Embryonic facial prominence (tissue), 1 donor: ENCODE data around the gene ORM1.

Experiments used
- DNase-seq: peaks from one replicate; pipeline ENCODE4 v3.0.0-alpha.2; 2016; ENCODE audit errors: extremely low spot score

The ORM1 gene

GRCh38 chr9:114366334-114367128 is 43.6 kb downstream of the ORM1 start:
- no peak for DNase-seq

- DNase-seq = no peak
These were observed 44.5 kb downstream of the ORM1 start for GRCh38 chr9:114367366-114367765.

GRCh38 chr9:114367772-114368569 is 45.1 kb downstream of the ORM1 start:
- DNase-seq = no peak

GRCh38 chr9:114369216-114370130 is 46.6 kb downstream of the ORM1 start:
- no peak for DNase-seq

- DNase-seq = no peak
These were observed 47.5 kb downstream of the ORM1 start for GRCh38 chr9:114370251-114370967.

- DNase-seq = no peak
These were observed 48.0 kb downstream of the ORM1 start for GRCh38 chr9:114370968-114371320.

- no peak for DNase-seq
These were observed 48.5 kb downstream of the ORM1 start for GRCh38 chr9:114371343-114371944.

- no peak for DNase-seq
These were observed 49.3 kb downstream of the ORM1 start for GRCh38 chr9:114371973-114372917.

- DNase-seq = no peak
These were observed 50.1 kb downstream of the ORM1 start for GRCh38 chr9:114372921-114373448.

- no peak for DNase-seq
These were observed 51.2 kb downstream of the ORM1 start for GRCh38 chr9:114373960-114374730.

- DNase-seq = no peak
These were observed 52.0 kb downstream of the ORM1 start for GRCh38 chr9:114374936-114375335.

GRCh38 chr9:114375386-114376175 is 52.7 kb downstream of the ORM1 start:
- DNase-seq = no peak
